GM12878 (cell line): Measurements from ENCODE around the gene NR3C1. TPM values are rescaled to one million over a fixed set of nuclear protein-coding genes. Genes with fewer than 3 reads are reported as not detected.

Experiments
- ATF3 ChIP-seq: IDR thresholded peaks from 2 replicates; pipeline ENCODE4 v1.6.1; 2011; ENCODE audit warnings: low read depth, mild to moderate bottlenecking, low read length, moderate library complexity, borderline replicate concordance; ENCODE audit errors: extremely low read depth
- BHLHE40 ChIP-seq, 2 experiments: fragments of 450-650 bp in 1 of 2; IDR thresholded peaks; 2 replicates each; pipeline ENCODE4 v1.6.1; 2011 to 2017; ENCODE audit warnings: low read depth in 2 of 2, borderline replicate concordance in 1 of 2, improper control_type of control experiment in 1 of 2, low read length in 1 of 2, mild to moderate bottlenecking in 1 of 2
- CHD1 ChIP-seq: IDR thresholded peaks from 2 replicates; pipeline ENCODE4 v1.6.1; 2012; ENCODE audit warnings: low read depth, low read length, improper control_type of control experiment
- ETV6 ChIP-seq, 2 experiments: fragments of 450-650 bp in 1 of 2; IDR thresholded peaks in 1 of 2; conservative IDR thresholded peaks in 1 of 2; 2 replicates each; pipeline ENCODE4 v1.6.1; 2014; ENCODE audit warnings: antibody characterized with exemption in 1 of 2, borderline replicate concordance in 1 of 2, low read depth in 1 of 2, mild to moderate bottlenecking in 1 of 2, moderate library complexity in 1 of 2
- FOS ChIP-seq: IDR thresholded peaks from 3 replicates; pipeline ENCODE4 v1.6.1; 2011; ENCODE audit warnings: borderline replicate concordance; ENCODE audit not compliant: insufficient read length; ENCODE audit errors: extremely low read depth
- IKZF1 ChIP-seq: fragments of 450-650 bp; conservative IDR thresholded peaks from 2 replicates; pipeline ENCODE4 v1.6.1; 2017; ENCODE audit warnings: antibody characterized with exemption, mild to moderate bottlenecking
- MTA3 ChIP-seq: IDR thresholded peaks from 2 replicates; pipeline ENCODE4 v1.6.1; 2012; ENCODE audit warnings: low read length, inconsistent platforms, borderline replicate concordance
- SMC3 ChIP-seq: IDR thresholded peaks from 2 replicates; pipeline ENCODE4 v1.6.1; 2011; ENCODE audit warnings: low read length, improper control_type of control experiment, borderline replicate concordance
- SP1 ChIP-seq: IDR thresholded peaks from one replicate; pipeline ENCODE4 v1.6.1; 2011; ENCODE audit warnings: low read depth, low read length
- ZBTB33 ChIP-seq: fragments of 450-650 bp; IDR thresholded peaks from 2 replicates; pipeline ENCODE4 v1.6.1; 2017; ENCODE audit warnings: mild to moderate bottlenecking
- ZNF622 ChIP-seq: fragments of 450-650 bp; IDR thresholded peaks from 2 replicates; pipeline ENCODE4 v1.6.1; 2017; ENCODE audit warnings: mild to moderate bottlenecking, inconsistent platforms
- ZNF687 ChIP-seq: fragments of 450-650 bp; IDR thresholded peaks from 2 replicates; pipeline ENCODE4 v1.6.1; 2017; ENCODE audit warnings: mild to moderate bottlenecking, moderate library complexity
- polyA plus RNA-seq, 11 experiments: library from polyadenylated mRNA; depleted of rRNA in 4 of 11; unstranded in 6 of 11; stranded (reverse) in 5 of 11; fragments of >200 nt; fragmentation: Nextera tagmentation in 4 of 11; fragmentation: Illumina TruSeq in 1 of 11; extraction: Ambion mirVana in 4 of 11; extraction: Trizol in 1 of 11; gene quantifications; 1 replicate in 1 of 11; 2 replicates in 10 of 11; pipeline versions ENCODE4 v1.2.1 to v1.2.3, GENCODE V29; 2011 to 2016; ENCODE audit warnings: inconsistent platforms in 2 of 11, missing spikeins in 2 of 11, low read depth in 1 of 11
- total RNA-seq, 4 experiments: library from RNA; depleted of rRNA in 3 of 4; stranded (reverse); fragments of >200 nt in 3 of 4; fragmentation: Illumina TruSeq in 1 of 4; extraction: Trizol in 1 of 4; gene quantifications; 2 replicates each; pipeline versions ENCODE4 v1.2.1 to v1.2.3, GENCODE V29; 2013 to 2021
- TF ChIP-seq, protein P1 (sequence below): fragments of 450-650 bp; IDR thresholded peaks from 2 replicates; pipeline ENCODE4 v1.6.1; 2016; ENCODE audit warnings: mild to moderate bottlenecking
- TF ChIP-seq, protein P2 (sequence below): fragments of 450-650 bp; IDR thresholded peaks from 2 replicates; pipeline ENCODE4 v1.6.1; 2017; ENCODE audit warnings: antibody characterized with exemption, mild to moderate bottlenecking, moderate library complexity
- TF ChIP-seq, protein P3 (sequence below): IDR thresholded peaks from 2 replicates; pipeline ENCODE4 v1.6.1; 2011; ENCODE audit warnings: low read depth, low read length, improper control_type of control experiment, borderline replicate concordance

Gene NR3C1
- total and polyA plus RNA-seq, 10 of the 15 experiments (the other 5 are each of a cell fraction or from before 2014, with no cell fraction given), result 49.7 to 141 (median 109) TPM

- TF ChIP-seq ZNF687 (no peak), ETV6 (conservative IDR thresholded peaks at IDR 0.05 in 1 of 2, IDR thresholded peaks at IDR 0.05 in 1 of 2; ENCODE audit: borderline replicate concordance in 1 of 2, low read depth in 1 of 2) (no peak), BHLHE40 (IDR thresholded peaks at IDR 0.05; ENCODE audit: borderline replicate concordance in 1 of 2, low read depth in 2 of 2, low read length in 1 of 2) (peak in 1 of 2 experiments; percentile 25; a peak in 1 of 4 replicates), ZNF622 (no peak), FOS (no peak), ATF3 (no peak), MTA3 (no peak; the same call in 1 of the 2 replicates), IKZF1 (no peak), SP1 (no peak), SMC3 (0 out of 2 replicates have a peak, but pooled peaks have one; percentile 14), CHD1 (0 out of 2 replicates have a peak, but pooled peaks have one; percentile 33), ZBTB33 (no peak)
- TF ChIP-seq, protein P1, sequence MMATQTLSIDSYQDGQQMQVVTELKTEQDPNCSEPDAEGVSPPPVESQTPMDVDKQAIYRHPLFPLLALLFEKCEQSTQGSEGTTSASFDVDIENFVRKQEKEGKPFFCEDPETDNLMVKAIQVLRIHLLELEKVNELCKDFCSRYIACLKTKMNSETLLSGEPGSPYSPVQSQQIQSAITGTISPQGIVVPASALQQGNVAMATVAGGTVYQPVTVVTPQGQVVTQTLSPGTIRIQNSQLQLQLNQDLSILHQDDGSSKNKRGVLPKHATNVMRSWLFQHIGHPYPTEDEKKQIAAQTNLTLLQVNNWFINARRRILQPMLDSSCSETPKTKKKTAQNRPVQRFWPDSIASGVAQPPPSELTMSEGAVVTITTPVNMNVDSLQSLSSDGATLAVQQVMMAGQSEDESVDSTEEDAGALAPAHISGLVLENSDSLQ, result no peak
- TF ChIP-seq, protein P2, sequence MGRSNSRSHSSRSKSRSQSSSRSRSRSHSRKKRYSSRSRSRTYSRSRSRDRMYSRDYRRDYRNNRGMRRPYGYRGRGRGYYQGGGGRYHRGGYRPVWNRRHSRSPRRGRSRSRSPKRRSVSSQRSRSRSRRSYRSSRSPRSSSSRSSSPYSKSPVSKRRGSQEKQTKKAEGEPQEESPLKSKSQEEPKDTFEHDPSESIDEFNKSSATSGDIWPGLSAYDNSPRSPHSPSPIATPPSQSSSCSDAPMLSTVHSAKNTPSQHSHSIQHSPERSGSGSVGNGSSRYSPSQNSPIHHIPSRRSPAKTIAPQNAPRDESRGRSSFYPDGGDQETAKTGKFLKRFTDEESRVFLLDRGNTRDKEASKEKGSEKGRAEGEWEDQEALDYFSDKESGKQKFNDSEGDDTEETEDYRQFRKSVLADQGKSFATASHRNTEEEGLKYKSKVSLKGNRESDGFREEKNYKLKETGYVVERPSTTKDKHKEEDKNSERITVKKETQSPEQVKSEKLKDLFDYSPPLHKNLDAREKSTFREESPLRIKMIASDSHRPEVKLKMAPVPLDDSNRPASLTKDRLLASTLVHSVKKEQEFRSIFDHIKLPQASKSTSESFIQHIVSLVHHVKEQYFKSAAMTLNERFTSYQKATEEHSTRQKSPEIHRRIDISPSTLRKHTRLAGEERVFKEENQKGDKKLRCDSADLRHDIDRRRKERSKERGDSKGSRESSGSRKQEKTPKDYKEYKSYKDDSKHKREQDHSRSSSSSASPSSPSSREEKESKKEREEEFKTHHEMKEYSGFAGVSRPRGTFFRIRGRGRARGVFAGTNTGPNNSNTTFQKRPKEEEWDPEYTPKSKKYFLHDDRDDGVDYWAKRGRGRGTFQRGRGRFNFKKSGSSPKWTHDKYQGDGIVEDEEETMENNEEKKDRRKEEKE, result no peak
- TF ChIP-seq, protein P3, sequence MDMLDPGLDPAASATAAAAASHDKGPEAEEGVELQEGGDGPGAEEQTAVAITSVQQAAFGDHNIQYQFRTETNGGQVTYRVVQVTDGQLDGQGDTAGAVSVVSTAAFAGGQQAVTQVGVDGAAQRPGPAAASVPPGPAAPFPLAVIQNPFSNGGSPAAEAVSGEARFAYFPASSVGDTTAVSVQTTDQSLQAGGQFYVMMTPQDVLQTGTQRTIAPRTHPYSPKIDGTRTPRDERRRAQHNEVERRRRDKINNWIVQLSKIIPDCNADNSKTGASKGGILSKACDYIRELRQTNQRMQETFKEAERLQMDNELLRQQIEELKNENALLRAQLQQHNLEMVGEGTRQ, result no peak
Measured at GRCh38 chr5:143434261-143435209, 31.0 kb upstream of the NR3C1 start (continued).
